Measurements from ENCODE around the gene MDH2.

GRCh38 chr7:76060842-76061241 is 12.9 kb downstream of the MDH2 start:
- TF ChIP-seq CTCF (IDR thresholded peaks at IDR 0.05) (no peak), POLR2A (IDR thresholded peaks at IDR 0.05) (no peak)
